Sciatic nerve (tissue), 2 donors: ENCODE data around the gene DDR2. TPM values are rescaled to one million over a fixed set of nuclear protein-coding genes. Genes with fewer than 3 reads are reported as not detected.
"Not testable (repeated sequence)": the region's sequence is repeated elsewhere in the genome, so short reads cannot be mapped to it uniquely, and the experiment has no call there.

Source experiments
- ATAC-seq: fragments of 200-7000 bp; cut with Tn5 transposase; one replicate; pipeline ENCODE4 v1.9.1; 2020; ENCODE audit warnings: mild to moderate bottlenecking, moderate library complexity
- DNase-seq: peaks from one replicate; pipeline ENCODE4 v3.0.0-alpha.2; 2020; ENCODE audit warnings: low spot score
- intact Hi-C: fragments of 100-400 bp; cut with DNase I; formaldehyde crosslinking; loops from one replicate; pipeline ENCODE4 v1.14.2; 2022
- total RNA-seq: library from RNA; stranded (reverse); fragmentation: NEBNext Ultra II Directional; extraction: Animal tissue kit (Norgen Biotek cat#: 25700); gene quantifications from one replicate; pipeline ENCODE4 v1.2.1, GENCODE V29; 2021
- donor health status: DM: no; HTN: no; CAD: no.
- donor health status: DM: no; HTN: no; CAD: no.

Gene DDR2
- total RNA-seq, 1 donor from 2014 or later: 132 TPM

DNA sequence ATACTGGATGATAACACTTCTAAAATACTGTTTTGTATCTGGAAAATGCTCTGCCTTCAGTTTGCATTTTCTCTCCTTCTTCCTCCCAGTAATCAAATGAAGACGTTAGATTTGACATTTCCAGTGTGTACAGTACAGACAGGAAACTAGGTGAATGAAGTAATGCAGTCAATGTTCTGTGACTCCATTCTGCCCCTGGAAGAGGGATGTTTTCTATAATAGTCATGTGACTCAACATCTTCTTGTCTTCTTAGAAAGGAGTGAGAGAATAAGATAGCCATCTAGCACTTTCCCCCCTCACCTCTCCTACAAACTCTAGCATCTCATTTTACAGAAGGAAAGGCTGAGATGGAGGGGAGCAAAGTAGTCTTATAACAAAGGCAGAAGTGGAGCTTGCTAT lies 77.6 kb downstream of the DDR2 start:
- ATAC-seq: no peak
- DNase-seq: no peak
- intact Hi-C loops: no loop called here

GRCh38 chr1:162710345-162710744 lies 78.1 kb downstream of the DDR2 start:
- no peak for DNase-seq
- intact Hi-C loops: no loop called here
- ATAC-seq: peak; percentile 37

GRCh38 chr1:162710780-162711465 lies 78.7 kb downstream of the DDR2 start:
- ATAC-seq: no peak
- DNase-seq: no peak
- intact Hi-C loops: no loop called here

- intact Hi-C loops: no loop called here
- no peak for DNase-seq
- peak; percentile 59 for ATAC-seq
Observed at GRCh38 chr1:162712317-162713029, 80.2 kb downstream of the DDR2 start.

DNA sequence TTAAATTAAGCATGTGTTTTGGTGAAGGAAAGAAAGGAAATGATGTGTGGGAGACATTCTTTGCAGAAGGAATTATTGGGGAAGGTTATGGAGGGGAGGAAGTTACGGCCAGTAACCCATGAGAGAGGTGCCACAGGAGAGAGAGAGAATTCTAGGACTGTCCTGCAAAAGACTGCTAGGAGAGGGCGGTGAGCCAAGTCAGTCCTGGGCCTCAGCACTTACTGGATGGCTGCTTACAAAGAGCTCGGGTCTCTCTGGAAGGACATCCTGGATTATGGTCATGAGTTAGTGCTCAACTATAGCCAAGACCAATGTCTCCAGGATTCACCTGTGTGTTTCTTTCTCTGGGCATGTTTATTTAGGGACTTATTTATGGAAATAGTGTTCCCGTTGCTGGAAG lies 83.9 kb downstream of the DDR2 start:
- DNase-seq (no peak), ATAC-seq (peak; percentile 65)
- intact Hi-C loops: no loop called here

GRCh38 chr1:162716552-162716951 lies 84.3 kb downstream of the DDR2 start:
- no peak for DNase-seq
- intact Hi-C loops: no loop called here
- ATAC-seq: no peak

GRCh38 chr1:162717548-162718184 lies 85.4 kb downstream of the DDR2 start:
- DNase-seq (no peak), ATAC-seq (no peak)
- intact Hi-C loops: no loop called here

GRCh38 chr1:162719678-162720077 lies 87.4 kb downstream of the DDR2 start:
- intact Hi-C loops: no loop called here
- ATAC-seq (no peak), DNase-seq (no peak)

GRCh38 chr1:162720996-162721395 lies 88.7 kb downstream of the DDR2 start:
- ATAC-seq (no peak), DNase-seq (no peak)
- intact Hi-C loops: no loop called here

DNA sequence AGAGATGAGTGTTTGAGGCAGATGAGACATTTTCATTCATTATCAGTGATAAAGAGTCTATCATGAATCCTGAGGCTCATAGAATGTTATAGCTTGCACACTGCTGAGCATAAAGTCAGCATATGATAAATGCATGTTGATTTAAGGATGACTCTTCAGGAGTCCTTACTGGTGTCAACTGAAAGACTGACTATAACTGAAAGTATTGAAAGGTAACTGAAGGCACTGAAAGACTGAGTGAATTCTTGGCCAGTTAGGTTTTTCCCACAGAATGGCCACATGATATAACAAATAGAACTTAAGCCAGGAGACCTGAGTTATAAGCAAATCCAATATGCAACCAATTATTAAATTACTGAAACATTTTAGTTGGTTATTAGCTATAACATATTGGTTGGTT lies 89.2 kb downstream of the DDR2 start:
- intact Hi-C loops: no loop called here
- DNase-seq (no peak), ATAC-seq (no peak)

DNA sequence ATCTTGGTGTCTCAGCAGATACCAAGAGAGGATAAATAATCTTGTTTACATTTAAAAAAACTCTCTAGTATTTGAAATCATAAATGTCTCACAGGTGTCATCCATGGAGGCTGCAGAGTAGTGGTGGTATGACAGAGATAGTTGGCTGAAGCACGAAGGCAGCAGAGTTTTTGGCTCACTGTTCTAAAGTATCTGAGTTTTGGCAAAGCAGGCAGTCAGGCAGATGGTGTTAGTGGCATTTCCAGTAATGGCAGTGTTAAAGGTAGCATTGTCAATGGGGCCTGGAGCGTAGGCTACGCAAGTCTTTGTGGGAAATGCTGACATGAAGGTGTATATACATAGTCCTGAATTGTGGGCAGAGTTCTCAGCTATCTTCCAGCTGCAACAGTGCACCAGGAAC lies 89.8 kb downstream of the DDR2 start:
- ATAC-seq (no peak), DNase-seq (no peak)
- intact Hi-C loops: no loop called here

DNA sequence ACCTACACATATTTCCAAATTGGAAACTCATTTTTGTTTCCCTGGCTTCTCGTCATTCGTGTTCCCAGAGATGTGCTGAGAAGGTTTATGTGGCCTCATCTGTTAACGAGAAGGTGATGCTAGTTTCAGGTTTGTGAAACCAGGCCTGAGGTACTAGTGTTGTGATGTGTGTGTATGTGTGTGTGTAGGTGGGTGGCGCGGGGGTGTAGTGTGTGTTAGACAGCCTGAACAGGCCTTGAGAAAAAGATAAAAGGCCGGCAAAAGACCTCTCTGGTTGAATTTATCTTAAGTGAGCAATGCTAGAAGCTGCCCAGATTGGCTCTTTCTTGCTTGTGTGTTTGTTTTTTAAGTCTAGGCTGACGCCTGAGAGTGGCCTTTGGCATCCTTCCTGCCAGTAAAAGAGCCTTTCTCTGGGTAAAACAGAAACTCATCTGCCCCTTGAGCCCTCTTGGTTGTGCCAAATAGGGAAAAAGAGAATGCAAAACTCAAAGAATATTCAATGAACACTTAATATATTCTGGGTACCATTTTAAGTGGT lies 92.4 kb downstream of the DDR2 start:
- no peak for ATAC-seq
- intact Hi-C loops: no loop called here
- DNase-seq: no peak

DNA sequence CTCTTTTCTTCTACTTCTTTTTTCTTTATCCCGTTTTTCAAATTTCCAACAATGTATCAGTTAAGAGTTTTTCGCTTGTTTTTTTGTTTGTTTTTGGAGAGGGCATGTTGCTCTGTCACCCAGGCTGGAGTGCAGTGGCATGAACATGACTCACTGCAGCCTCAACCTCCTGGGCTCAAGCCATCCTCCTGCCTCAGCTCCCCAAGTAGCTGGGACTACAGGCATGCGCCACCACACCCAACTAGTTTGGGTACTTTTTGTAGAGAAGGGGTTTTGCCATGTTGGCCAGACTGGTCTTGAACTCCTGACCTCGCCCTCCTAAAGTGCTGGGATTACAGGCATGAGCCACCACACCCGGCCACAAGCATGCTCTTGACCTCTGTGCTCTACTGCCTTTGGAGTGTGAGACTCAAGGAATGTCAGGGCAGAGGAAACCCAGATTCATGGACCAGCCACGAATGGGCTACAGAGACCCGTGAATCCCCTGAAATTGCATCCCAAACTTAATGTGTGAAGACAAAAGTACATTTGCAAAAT lies 93.1 kb downstream of the DDR2 start:
- ATAC-seq: peak; percentile 11
- intact Hi-C loops: no loop called here
- DNase-seq: no peak

DNA sequence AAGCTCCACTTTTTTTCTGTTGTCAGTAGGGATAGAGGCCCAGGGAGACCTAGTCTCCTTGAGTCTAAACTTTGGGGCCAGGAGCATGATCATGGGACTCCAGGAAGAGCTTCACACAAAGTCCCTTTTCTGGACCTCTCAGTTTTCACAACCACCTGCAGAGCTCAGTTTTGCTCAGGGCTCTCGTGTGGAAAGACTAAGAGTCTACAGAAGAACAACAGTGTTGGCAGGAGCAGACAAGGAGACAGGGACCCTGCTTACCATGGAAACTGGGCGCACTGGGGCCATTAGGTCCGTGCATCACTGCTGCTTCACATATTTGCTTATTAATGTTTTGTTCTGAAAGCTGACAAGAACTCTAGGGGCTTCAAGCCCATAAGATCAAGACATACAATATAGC lies 94.3 kb downstream of the DDR2 start:
- intact Hi-C loops: no loop called here
- DNase-seq: no peak
- ATAC-seq: peak; percentile 47

DNA sequence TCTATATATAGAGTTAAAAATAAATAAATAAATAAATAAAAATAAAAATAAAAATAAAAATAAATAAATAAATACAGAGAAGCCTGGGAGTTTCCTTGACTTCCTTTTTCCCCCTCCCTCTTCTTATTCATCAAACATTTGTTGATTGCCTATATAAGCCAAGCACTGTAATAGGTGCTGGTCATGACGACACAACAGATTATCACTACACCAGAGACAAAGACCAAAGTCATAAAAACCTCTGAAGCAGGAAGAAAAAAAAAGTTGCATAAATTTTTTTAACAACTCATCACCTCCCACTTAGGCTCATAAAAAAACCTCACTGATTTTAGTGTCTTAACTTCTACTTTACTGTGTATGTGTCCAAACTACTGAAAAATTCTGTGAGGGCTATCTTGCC lies 95.2 kb downstream of the DDR2 start:
- intact Hi-C loops, DNase-seq, ATAC-seq: not testable (repeated sequence)

GRCh38 chr1:162728573-162728972 lies 96.3 kb downstream of the DDR2 start:
- ATAC-seq: no peak
- intact Hi-C loops: no loop called here
- no peak for DNase-seq

GRCh38 chr1:162729195-162729774 lies 97.0 kb downstream of the DDR2 start:
- DNase-seq, intact Hi-C loops, ATAC-seq: not testable (repeated sequence)

DNA sequence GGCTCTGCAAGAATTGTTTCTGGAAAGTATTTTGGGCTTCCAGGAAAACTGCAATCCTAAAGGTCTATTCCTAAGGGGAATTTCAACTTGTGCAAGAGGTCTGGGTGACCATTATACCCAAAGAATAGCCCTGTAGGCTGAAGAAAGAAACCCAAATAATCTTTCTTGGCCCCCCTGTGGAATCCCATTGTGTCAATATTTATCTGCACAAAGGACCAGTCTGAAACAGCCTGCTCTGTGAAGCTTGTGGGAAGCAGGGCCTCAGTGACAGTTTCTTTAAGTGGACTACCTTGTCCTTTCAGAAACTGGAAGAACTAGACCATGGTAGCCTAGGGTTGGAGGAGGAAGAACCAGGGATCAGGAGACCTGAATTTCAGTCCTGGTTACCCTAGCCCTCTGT lies 99.8 kb downstream of the DDR2 start:
- ATAC-seq (peak; percentile 41), DNase-seq (no peak)
- intact Hi-C loops: no loop called here

DNA sequence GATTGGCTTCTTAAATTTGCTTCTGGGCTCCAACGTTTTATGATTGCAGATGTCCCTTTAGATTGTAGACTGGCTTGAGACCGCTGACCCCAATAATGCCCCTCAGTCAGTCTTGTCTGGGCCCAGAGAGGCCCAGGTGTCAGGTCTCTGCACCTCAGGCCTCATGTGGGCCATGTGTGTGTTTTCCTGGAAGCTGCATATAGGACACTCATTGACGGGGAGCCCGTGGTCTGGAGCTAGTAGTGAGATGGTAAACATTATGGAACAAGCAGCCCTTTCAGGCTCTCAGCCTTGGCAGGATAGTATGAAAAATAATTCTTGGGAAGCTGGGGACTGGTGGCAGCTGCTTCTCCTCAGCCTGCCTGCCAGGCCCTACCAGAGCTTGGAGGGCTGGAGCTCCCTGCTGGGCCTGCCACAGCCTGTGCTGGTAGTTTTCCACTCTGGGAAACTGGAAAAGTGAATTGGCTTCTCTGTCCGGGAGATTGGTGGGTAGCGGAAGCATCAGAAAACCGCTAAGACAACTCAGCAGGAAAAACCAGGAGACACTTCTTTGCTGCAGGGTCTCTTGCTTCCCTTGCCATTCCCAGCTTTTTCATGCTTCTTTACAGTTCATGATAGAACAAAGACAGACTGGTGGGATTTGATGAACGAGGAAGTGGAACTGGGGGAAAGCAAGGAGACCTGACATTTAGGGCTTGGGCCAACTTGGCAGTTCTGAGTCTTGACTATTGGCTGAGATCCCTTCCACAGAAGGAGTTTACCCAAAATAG lies 100.5 kb downstream of the DDR2 start:
- ATAC-seq: peak; percentile 70
- intact Hi-C loops: no loop called here
- no peak for DNase-seq
